Osteoblast (primary cell): ENCODE data around the gene MFSD2A. TPM values are rescaled to one million over a fixed set of nuclear protein-coding genes. Genes with fewer than 3 reads are reported as not detected.

Experiments used
- DNase-seq: peaks from one replicate; pipeline ENCODE4 v3.0.0; 2011; ENCODE audit warnings: low spot score, mixed read lengths; ENCODE audit not compliant: insufficient read length; ENCODE audit errors: missing footprints
- H2AFZ ChIP-seq: 2 replicates; pipeline ENCODE4 v1.6.0; 2011; ENCODE audit warnings: mild to moderate bottlenecking, low read length
- H3K27ac ChIP-seq: 2 replicates; pipeline ENCODE4 v1.5.1; 2011; ENCODE audit warnings: mild to moderate bottlenecking, low read depth, low read length, moderate library complexity
- H3K27me3 ChIP-seq: 2 replicates; pipeline ENCODE4 v1.6.0; 2012; ENCODE audit warnings: mild to moderate bottlenecking, control low read depth, inconsistent platforms, low read length, moderate library complexity; ENCODE audit not compliant: insufficient read depth
- H3K36me3 ChIP-seq: 2 replicates; pipeline ENCODE4 v1.5.1; 2011; ENCODE audit warnings: mild to moderate bottlenecking, low read length, control low read depth, moderate library complexity; ENCODE audit not compliant: insufficient read depth
- H3K4me1 ChIP-seq: 2 replicates; pipeline ENCODE4 v1.5.1; 2011; ENCODE audit warnings: mild to moderate bottlenecking, low read length, control low read depth, moderate library complexity; ENCODE audit not compliant: insufficient read depth
- H3K4me2 ChIP-seq: 2 replicates; pipeline ENCODE4 v1.6.0; 2011; ENCODE audit warnings: mild to moderate bottlenecking, low read length; ENCODE audit not compliant: insufficient read depth
- H3K4me3 ChIP-seq: fragments of 200-600 bp; sonication (generic); 3 replicates; pipeline ENCODE4 v1.5.1; 2012; ENCODE audit warnings: mild to moderate bottlenecking, low read length, inconsistent platforms; ENCODE audit not compliant: insufficient read depth
- H3K79me2 ChIP-seq: 2 replicates; pipeline ENCODE4 v1.6.0; 2012; ENCODE audit warnings: mild to moderate bottlenecking, low read length, control low read depth, inconsistent platforms; ENCODE audit not compliant: insufficient read depth
- H3K9me3 ChIP-seq: 2 replicates; pipeline ENCODE4 v1.5.1; 2011; ENCODE audit warnings: low read depth, low read length, control low read depth
- H4K20me1 ChIP-seq: 2 replicates; pipeline ENCODE4 v1.6.0; 2012; ENCODE audit warnings: mild to moderate bottlenecking, low read length, control low read depth; ENCODE audit not compliant: insufficient read depth
- small RNA-seq: library from RNA; depleted of rRNA; stranded (forward); fragments of <200 nt; gene quantifications from one replicate; pipeline ENCODE3, GENCODE V24; 2012
- total RNA-seq: library from RNA; depleted of rRNA; stranded (reverse); fragments of >200 nt; gene quantifications from 2 replicates; pipeline ENCODE4 v1.2.3, GENCODE V29; 2012
- TF ChIP-seq, protein P1 (sequence below): IDR thresholded peaks from 2 replicates; pipeline ENCODE4 v1.5.1; 2011; ENCODE audit warnings: mild to moderate bottlenecking, low read depth, low read length, moderate library complexity; ENCODE audit errors: extremely low read depth

Gene MFSD2A
- total RNA-seq, 1 donor: 3.6 TPM

DNA sequence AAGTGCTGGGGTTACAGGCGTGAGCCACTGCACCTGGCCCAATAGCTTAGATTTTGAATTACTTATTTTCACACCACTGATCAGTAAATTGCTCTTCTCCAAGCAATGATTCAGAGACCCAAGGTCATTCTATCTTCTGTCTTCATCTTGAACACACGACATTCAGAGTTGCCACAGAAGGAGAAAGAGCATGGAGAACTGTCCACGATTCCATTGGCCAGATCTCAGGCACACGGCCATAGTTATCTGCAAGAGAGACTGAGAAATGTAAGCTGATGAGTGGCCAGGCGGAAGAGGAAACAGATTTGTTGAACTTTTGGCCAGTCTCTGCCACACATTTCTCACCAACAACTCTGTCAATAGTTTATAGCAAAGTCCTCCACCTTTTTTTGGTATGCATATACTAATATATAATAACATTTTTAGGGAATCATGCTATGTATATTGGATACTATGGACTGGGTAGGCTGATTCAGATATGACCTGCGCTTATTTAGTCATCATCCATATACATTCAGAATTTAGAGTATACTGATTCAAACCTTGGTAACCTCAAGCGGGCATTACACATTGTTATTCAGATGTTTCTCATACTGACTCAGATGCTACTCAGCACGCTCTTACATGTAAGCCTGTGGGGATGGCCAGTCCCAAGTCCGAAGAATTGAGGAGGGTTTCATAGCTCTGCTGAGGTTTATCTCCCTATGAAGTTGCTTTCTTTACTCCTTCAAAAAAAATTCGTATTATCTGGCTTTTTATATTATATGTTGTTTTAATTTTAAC, 60.1 kb downstream of the MFSD2A start:
- H3K27ac ChIP-seq: peak overlapping the region; percentile 91
- peak overlapping the region; percentile 53 for H3K4me2 ChIP-seq
- H3K9me3 ChIP-seq: no peaks in the 10 kb centered on the region
- H3K79me2 ChIP-seq: no peaks in the 10 kb centered on the region
- TF ChIP-seq, protein P1, sequence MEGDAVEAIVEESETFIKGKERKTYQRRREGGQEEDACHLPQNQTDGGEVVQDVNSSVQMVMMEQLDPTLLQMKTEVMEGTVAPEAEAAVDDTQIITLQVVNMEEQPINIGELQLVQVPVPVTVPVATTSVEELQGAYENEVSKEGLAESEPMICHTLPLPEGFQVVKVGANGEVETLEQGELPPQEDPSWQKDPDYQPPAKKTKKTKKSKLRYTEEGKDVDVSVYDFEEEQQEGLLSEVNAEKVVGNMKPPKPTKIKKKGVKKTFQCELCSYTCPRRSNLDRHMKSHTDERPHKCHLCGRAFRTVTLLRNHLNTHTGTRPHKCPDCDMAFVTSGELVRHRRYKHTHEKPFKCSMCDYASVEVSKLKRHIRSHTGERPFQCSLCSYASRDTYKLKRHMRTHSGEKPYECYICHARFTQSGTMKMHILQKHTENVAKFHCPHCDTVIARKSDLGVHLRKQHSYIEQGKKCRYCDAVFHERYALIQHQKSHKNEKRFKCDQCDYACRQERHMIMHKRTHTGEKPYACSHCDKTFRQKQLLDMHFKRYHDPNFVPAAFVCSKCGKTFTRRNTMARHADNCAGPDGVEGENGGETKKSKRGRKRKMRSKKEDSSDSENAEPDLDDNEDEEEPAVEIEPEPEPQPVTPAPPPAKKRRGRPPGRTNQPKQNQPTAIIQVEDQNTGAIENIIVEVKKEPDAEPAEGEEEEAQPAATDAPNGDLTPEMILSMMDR: no peak
- peak overlapping the region; percentile 5 for H3K4me3 ChIP-seq
- H4K20me1 ChIP-seq: no peaks in the 10 kb centered on the region
- H3K27me3 ChIP-seq: no peaks in the 10 kb centered on the region
- H3K4me1 ChIP-seq: peaks cover 14% of the 10 kb centered on the region
- H2AFZ ChIP-seq: peak overlapping the region; percentile 77
- peak; percentile 93 for DNase-seq
- no peaks in the 10 kb centered on the region for H3K36me3 ChIP-seq

DNA sequence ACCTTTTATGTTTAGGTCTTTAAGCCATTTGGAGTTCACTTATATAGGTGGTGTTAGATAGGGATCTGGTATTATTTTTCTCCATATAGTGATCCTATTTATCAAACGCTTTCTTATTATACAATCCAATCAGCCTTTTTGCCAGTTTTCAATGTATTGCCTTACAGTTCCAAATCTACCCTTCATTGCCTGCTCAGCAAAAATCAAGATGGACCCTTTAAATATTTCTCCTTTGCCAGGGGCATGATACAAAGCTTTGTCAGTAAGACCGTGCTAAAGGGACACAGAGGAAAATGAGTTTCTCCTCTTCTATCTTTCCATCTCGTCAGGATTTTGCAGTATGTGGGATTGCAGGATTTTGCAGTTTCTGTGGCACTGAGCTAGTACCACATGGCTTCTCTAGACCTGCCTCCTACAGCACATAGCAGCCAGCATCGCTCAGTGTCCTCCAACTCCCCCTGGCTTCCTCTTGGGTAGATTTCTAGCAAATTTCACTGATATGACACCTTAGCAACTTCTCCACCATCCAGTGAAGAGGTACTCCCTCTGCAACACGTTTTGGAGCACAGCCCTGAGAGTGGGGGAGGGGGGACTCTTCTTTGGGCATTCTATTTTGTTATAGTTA, 63.1 kb downstream of the MFSD2A start:
- H3K9me3 ChIP-seq: no peaks in the 10 kb centered on the region
- TF ChIP-seq, protein P1: no peak
- H2AFZ ChIP-seq: no peak overlapping the region

More for the DNA sequence above, 63.1 kb downstream of the MFSD2A start:
- H3K4me2 ChIP-seq: no peak overlapping the region
- H3K4me1 ChIP-seq: peaks cover 14% of the 10 kb centered on the region
- no peaks in the 10 kb centered on the region for H3K36me3 ChIP-seq
- H3K27me3 ChIP-seq: no peaks in the 10 kb centered on the region
- no peak overlapping the region for H3K4me3 ChIP-seq
- H4K20me1 ChIP-seq: no peaks in the 10 kb centered on the region
- DNase-seq: no peak
- H3K79me2 ChIP-seq: no peaks in the 10 kb centered on the region
- no peak overlapping the region for H3K27ac ChIP-seq

Small RNA genes within 50 kb of the gene (small RNA-seq; reads per million reads assigned to genes)
- not detected for gene RF00019

Other genes with a start within 250 kb of the MFSD2A start
- gene PPIE, start 216.3 kb upstream of the MFSD2A start, total RNA-seq: 25.3 and 26.4 TPM in 2 replicates
- 1.1 and 1.2 TPM in 2 replicates for gene OXCT2, start 183.8 kb upstream of the MFSD2A start, total RNA-seq
- gene BMP8B, start 166.3 kb upstream of the MFSD2A start, total RNA-seq: 0.29 and 0.36 TPM in 2 replicates
- 25.3 and 29.3 TPM in 2 replicates for gene TRIT1, start 71.6 kb upstream of the MFSD2A start, total RNA-seq
- 0.72 and 0.88 TPM in 2 replicates for gene MYCL, start 53.2 kb upstream of the MFSD2A start, total RNA-seq
- gene CAP1, start 85.6 kb downstream of the MFSD2A start, total RNA-seq: 384 and 390 TPM in 2 replicates
- 40.9 and 43.3 TPM in 2 replicates for gene PPT1, start 142.1 kb downstream of the MFSD2A start, total RNA-seq
- gene RLF, start 206.2 kb downstream of the MFSD2A start, total RNA-seq: 26.2 and 29.7 TPM in 2 replicates